ENCODE results near the gene ATP6V0A4.
"Not testable (repeated sequence)": the region's sequence is repeated elsewhere in the genome, so short reads cannot be mapped to it uniquely, and the experiment has no call there.

ATP6V0A4 gene

DNA sequence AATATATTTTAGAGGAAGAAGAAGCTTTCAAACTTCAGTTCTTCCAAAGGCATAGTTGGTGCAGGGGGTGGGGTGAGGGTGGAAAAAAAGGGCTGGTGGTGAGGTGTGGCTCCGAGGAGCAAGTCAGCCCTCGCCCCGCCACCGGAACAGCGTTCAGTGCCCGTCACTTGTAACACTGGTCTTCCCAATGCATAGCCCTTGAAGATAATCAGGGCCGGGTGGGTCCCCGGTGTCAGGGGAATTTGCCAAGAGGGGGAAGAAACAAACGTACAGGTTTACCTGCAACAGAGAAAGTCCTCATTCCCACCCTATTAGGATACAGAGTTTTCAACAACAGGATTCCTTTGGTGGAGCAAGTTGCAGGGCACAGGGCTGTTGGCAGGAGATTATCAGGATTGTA is 98.3 kb downstream of the ATP6V0A4 start:
- DNase-seq (ENCODE audit: extremely low spot score) = no peak
- ChIA-PET CTCF (no interaction called here), POLR2A (no interaction called here)
- no peak for TF ChIP-seq ZNF384 (IDR thresholded peaks at IDR 0.05)

- CTCF ChIA-PET = no interaction called here
- DNase-seq (ENCODE audit: extremely low spot score) = no peak
- POLR2A ChIA-PET = no interaction called here
- no peak for TF ChIP-seq TARDBP (IDR thresholded peaks at IDR 0.05)
- TF ChIP-seq NFRKB (IDR thresholded peaks at IDR 0.05) = no peak
- TF ChIP-seq SUZ12 (IDR thresholded peaks at IDR 0.05) = no peak
- no peak for TF ChIP-seq ZNF384 (IDR thresholded peaks at IDR 0.05)
- no peak for TF ChIP-seq BHLHE40 (IDR thresholded peaks at IDR 0.05; ENCODE audit: borderline replicate concordance)
- TF ChIP-seq LEF1 (IDR thresholded peaks at IDR 0.05; ENCODE audit: borderline replicate concordance) = no peak
- TF ChIP-seq FOXK2 (IDR thresholded peaks at IDR 0.05) = no peak
- no peak for TF ChIP-seq FOXA1 (IDR thresholded peaks at IDR 0.05)
Observed at GRCh38 chr7:138698281-138698680, 99.7 kb downstream of the ATP6V0A4 start.

DNA sequence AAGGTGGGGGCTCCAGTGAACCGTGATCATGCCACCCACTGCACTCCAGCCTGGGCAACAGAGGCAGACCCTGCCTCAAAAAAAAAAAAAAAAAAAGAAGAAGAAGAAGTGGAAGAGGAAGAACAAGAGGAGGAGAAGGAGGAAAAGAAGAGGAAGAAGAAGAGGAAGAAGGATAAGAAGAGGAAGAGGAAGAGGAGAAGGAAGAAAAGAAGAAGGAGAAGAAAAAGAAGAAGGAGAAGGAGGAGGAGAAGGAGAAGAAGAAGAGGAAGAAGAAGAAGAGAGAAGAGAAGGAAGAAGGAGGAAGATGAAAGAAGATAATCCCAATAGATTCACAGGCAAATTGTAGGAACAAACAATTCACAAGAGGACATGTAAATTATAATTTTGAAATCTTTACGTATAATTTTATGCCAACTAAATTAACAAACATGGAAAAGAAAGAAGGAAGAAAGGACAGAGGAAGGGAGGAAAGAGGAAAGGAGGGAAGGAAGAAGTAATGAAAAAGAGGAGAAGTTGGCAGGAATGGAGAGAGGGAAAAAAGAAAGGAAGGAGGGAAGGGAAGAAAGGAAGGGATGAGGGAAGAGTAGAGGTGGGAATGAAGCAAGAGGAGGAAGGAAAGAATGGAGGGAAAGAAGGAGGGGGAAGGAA is 100.3 kb downstream of the ATP6V0A4 start:
- CTCF ChIA-PET = no interaction called here
- POLR2A ChIA-PET = no interaction called here
- TF ChIP-seq FOXA1 (IDR thresholded peaks at IDR 0.05) (no peak), ELF4 (IDR thresholded peaks at IDR 0.05) (no peak), SP1 (IDR thresholded peaks at IDR 0.05) (no peak), FOXM1 (IDR thresholded peaks at IDR 0.05; ENCODE audit: borderline replicate concordance) (no peak), TARDBP (IDR thresholded peaks at IDR 0.05) (no peak), ARNT (IDR thresholded peaks at IDR 0.05) (no peak), NFRKB (IDR thresholded peaks at IDR 0.05) (no peak), PKNOX1 (IDR thresholded peaks at IDR 0.05) (no peak), L3MBTL2 (conservative IDR thresholded peaks at IDR 0.05) (no peak), BHLHE40 (IDR thresholded peaks at IDR 0.05; ENCODE audit: borderline replicate concordance) (no peak), LEF1 (IDR thresholded peaks at IDR 0.05; ENCODE audit: borderline replicate concordance) (no peak), FOXK2 (IDR thresholded peaks at IDR 0.05) (no peak), ZNF384 (IDR thresholded peaks at IDR 0.05) (no peak), CTBP1 (IDR thresholded peaks at IDR 0.05; ENCODE audit: borderline replicate concordance) (no peak), SUZ12 (IDR thresholded peaks at IDR 0.05) (no peak), HDGF (IDR thresholded peaks at IDR 0.05; ENCODE audit: borderline replicate concordance) (no peak)
- no peak for DNase-seq (ENCODE audit: extremely low spot score)

GRCh38 chr7:138695776-138696175 is 102.2 kb downstream of the ATP6V0A4 start:
- DNase-seq (ENCODE audit: extremely low spot score); CTCF ChIA-PET; POLR2A ChIA-PET: not testable (repeated sequence)

DNA sequence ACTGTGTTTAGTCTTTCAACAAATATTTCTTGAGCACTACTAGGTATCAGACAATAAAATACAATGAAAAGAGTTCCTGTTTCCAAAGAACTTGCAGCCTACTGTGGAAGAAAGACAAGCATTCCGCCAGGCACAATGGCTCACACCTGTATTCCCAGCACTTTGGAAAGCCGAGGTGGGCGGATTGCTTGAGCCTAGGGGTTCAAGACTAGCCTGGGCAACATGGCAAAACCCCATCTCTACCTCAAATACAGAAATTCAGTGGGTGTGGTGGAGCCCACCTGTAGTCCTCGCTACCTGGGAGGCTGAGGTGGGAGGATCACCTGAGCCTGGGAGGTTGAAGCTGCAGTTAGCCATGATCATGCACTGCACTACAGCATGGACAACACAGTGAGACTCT is 102.9 kb downstream of the ATP6V0A4 start:
- no peak for DNase-seq (ENCODE audit: extremely low spot score)
- CTCF ChIA-PET = no interaction called here
- POLR2A ChIA-PET = no interaction called here
- no peak for TF ChIP-seq FOXK2 (IDR thresholded peaks at IDR 0.05)
- no peak for TF ChIP-seq LEF1 (IDR thresholded peaks at IDR 0.05; ENCODE audit: borderline replicate concordance)
- TF ChIP-seq SP1 (IDR thresholded peaks at IDR 0.05) = no peak
- no peak for TF ChIP-seq SUZ12 (IDR thresholded peaks at IDR 0.05)
- no peak for TF ChIP-seq FOXM1 (IDR thresholded peaks at IDR 0.05; ENCODE audit: borderline replicate concordance)
- TF ChIP-seq BHLHE40 (IDR thresholded peaks at IDR 0.05; ENCODE audit: borderline replicate concordance) = no peak

GRCh38 chr7:138691178-138691577 is 106.8 kb downstream of the ATP6V0A4 start:
- TF ChIP-seq PKNOX1 (IDR thresholded peaks at IDR 0.05) (no peak), BHLHE40 (IDR thresholded peaks at IDR 0.05; ENCODE audit: borderline replicate concordance) (no peak), ELF4 (IDR thresholded peaks at IDR 0.05) (no peak), L3MBTL2 (conservative IDR thresholded peaks at IDR 0.05) (no peak), SP1 (IDR thresholded peaks at IDR 0.05) (no peak), FOXK2 (IDR thresholded peaks at IDR 0.05) (no peak), SUZ12 (IDR thresholded peaks at IDR 0.05) (no peak), HDGF (IDR thresholded peaks at IDR 0.05; ENCODE audit: borderline replicate concordance) (no peak), ARNT (IDR thresholded peaks at IDR 0.05) (no peak), LEF1 (IDR thresholded peaks at IDR 0.05; ENCODE audit: borderline replicate concordance) (no peak)
- CTCF ChIA-PET = no interaction called here
- POLR2A ChIA-PET = no interaction called here
- DNase-seq (ENCODE audit: extremely low spot score) = no peak

DNA sequence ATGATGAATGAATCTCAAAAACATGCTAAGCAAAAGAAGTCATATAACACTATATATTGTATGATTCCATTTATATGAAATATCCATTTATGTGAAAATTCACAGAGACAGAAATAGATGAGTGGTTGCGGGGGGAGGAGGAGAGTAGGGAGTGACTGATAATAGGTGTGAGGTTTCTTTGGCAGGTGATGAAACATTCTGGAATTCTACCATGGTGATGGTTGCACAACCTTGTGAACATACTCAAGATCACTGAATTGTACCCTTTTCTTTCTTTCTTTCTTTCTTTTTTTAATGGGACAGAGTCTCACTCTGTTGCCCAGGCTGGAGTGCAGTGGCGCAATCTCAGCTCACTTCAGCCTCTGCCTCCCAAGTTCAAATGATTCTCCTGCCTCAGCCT is 107.5 kb downstream of the ATP6V0A4 start:
- ChIA-PET POLR2A (no interaction called here), CTCF (no interaction called here)
- TF ChIP-seq FOXK2 (IDR thresholded peaks at IDR 0.05) (no peak), LEF1 (IDR thresholded peaks at IDR 0.05; ENCODE audit: borderline replicate concordance) (no peak), ZNF384 (IDR thresholded peaks at IDR 0.05) (no peak), BHLHE40 (IDR thresholded peaks at IDR 0.05; ENCODE audit: borderline replicate concordance) (no peak), ELF4 (IDR thresholded peaks at IDR 0.05) (no peak), NFRKB (IDR thresholded peaks at IDR 0.05) (no peak), HDGF (IDR thresholded peaks at IDR 0.05; ENCODE audit: borderline replicate concordance) (no peak), FOXA1 (IDR thresholded peaks at IDR 0.05) (no peak), PKNOX1 (IDR thresholded peaks at IDR 0.05) (no peak), ARNT (IDR thresholded peaks at IDR 0.05) (no peak), CTBP1 (IDR thresholded peaks at IDR 0.05; ENCODE audit: borderline replicate concordance) (no peak), FOXM1 (IDR thresholded peaks at IDR 0.05; ENCODE audit: borderline replicate concordance) (no peak), SUZ12 (IDR thresholded peaks at IDR 0.05) (no peak), L3MBTL2 (conservative IDR thresholded peaks at IDR 0.05) (no peak), TARDBP (IDR thresholded peaks at IDR 0.05) (no peak), SP1 (IDR thresholded peaks at IDR 0.05) (no peak)
- no peak for DNase-seq (ENCODE audit: extremely low spot score)

DNA sequence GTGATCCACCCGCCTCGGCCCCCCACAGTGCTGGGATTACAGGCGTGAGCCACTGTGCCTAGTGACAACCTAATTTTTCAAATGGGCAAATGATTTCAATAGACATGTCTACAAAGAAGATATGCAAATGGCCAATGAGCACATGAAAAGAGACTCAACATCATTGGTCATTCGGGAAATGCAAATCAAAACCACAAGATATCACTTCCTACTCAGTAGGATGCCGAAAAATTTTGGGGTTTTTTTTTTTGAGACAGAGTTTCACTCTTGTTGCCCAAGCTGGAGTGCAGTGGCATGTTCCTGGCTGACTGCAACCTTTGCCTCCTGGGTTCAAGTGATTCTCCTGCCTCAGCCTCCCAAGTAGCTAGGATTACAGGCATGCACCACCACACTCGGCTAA is 110.0 kb downstream of the ATP6V0A4 start:
- DNase-seq (ENCODE audit: extremely low spot score); POLR2A ChIA-PET; CTCF ChIA-PET: not testable (repeated sequence)
